ENCODE measurements around the gene ENPP1.

- TF ChIP-seq CTCF (IDR thresholded peaks at IDR 0.05) (no peak), POLR2A (IDR thresholded peaks at IDR 0.05) (no peak)
Observed at GRCh38 chr6:131761060-131761761, 46.6 kb upstream of the ENPP1 start.

All from uterus (tissue), 2 donors.